Esophagus squamous epithelium (tissue), 5 donors: Measurements from ENCODE around the gene SLC43A2. TPM values are rescaled to one million over a fixed set of nuclear protein-coding genes. Genes with fewer than 3 reads are reported as not detected.

Experiments
- DNase-seq: peaks from one replicate; lab custom pipeline; 2025; lab: John Stamatoyannopoulos, UW
- H3K27ac ChIP-seq, 4 donors: fragments of 200-600 bp; sonication (generic); one replicate each; pipeline ENCODE4 v1.5.1; 2016 to 2019; ENCODE audit warnings: mild to moderate bottlenecking in 1 of 4
- H3K27me3 ChIP-seq, 4 donors: fragments of 200-600 bp; sonication (generic); 1 replicate in 3 of 4; 2 replicates in 1 of 4; pipeline versions ENCODE4 v1.5.1 to v1.6.0; 2017 to 2021; ENCODE audit warnings: antibody characterized with exemption in 1 of 4
- H3K36me3 ChIP-seq, 3 donors: fragments of 200-600 bp; sonication (generic); one replicate each; pipeline ENCODE4 v1.5.1; 2016 to 2019
- H3K4me1 ChIP-seq, 3 donors: fragments of 200-600 bp; sonication (generic); one replicate each; pipeline ENCODE4 v1.5.1; 2017 to 2019
- H3K4me3 ChIP-seq, 4 donors: fragments of 200-600 bp; sonication (generic); 1 replicate in 3 of 4; 2 replicates in 1 of 4; pipeline ENCODE4 v1.5.1; 2016 to 2019; ENCODE audit warnings: mild to moderate bottlenecking in 2 of 4, moderate library complexity in 1 of 4
- H3K9me3 ChIP-seq, 3 donors: fragments of 200-600 bp; sonication (generic); one replicate each; pipeline ENCODE4 v1.5.1; 2016 to 2019
- POLR2A ChIP-seq, 4 donors: fragments of 450-650 bp; IDR thresholded peaks; one replicate each; pipeline ENCODE4 v1.6.1; 2017; ENCODE audit warnings: antibody characterized with exemption in 4 of 4, mild to moderate bottlenecking in 4 of 4, moderate library complexity in 3 of 4
- WGBS, 2 donors: methylation state at CpG; one replicate each; pipeline ENCODE4 v1.1.5; 2018; 5-methylcytosine and 5-hydroxymethylcytosine counted together
- intact Hi-C: fragments of 100-400 bp; cut with DNase I; formaldehyde crosslinking; loops from one replicate; pipeline ENCODE4 v1.15.0; 2022
- small RNA-seq, 4 donors: library from RNA; depleted of rRNA; stranded (forward); fragments of <200 nt; gene quantifications; one replicate each; pipeline ENCODE3, GENCODE V24; 2016
- total RNA-seq, 4 donors: library from RNA; depleted of rRNA; stranded (reverse); fragments of >200 nt; gene quantifications; one replicate each; pipeline ENCODE4 v1.1.0, GENCODE V29; 2016
- TF ChIP-seq, protein P1 (sequence below), 6 experiments: fragments of 450-650 bp in 4 of 6; fragments of 200-600 bp in 2 of 6; sonication (generic) in 2 of 6; IDR thresholded peaks; one replicate each; pipeline ENCODE4 v1.5.1; 2016 to 2019; ENCODE audit warnings: antibody characterized with exemption in 6 of 6, mild to moderate bottlenecking in 4 of 6, moderate library complexity in 4 of 6
- donor health status: DM: yes; HTN: yes; CAD: no.

Gene SLC43A2
- total RNA-seq, 4 donors from 2014 or later: 2.5 to 12.4 (median 5.3) TPM

DNA sequence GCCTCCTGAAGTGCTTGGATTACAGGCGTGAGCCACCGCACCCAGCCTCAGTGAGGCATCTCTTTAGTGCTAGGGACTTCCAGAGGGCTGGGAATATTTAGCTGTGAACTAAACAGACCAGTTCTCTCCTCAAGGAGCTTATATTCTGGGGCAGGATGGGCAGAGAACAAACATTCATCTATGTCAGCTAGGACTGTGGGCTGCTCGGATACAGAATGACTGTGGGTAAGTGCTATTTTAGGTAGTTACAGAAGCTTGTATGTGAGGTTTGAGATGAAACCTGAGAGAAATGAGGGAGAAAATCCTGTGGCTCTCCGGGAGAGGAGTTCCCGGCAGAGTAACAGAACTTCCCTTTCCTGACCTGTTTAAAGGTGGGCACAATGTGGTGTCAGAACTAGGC is 106.0 kb downstream of the SLC43A2 start:
- intact Hi-C loops: no loop called here

GRCh38 chr17:1521086-1521640 is 107.5 kb downstream of the SLC43A2 start:
- intact Hi-C loops: no loop called here
- 84 to 88% methylated on average over 10 of the region's 10 CpGs for WGBS, 2 donors
- peaks cover 0 to 82% (median 5%) of the 10 kb centered on the region in 3 donors for H3K36me3 ChIP-seq

More for the DNA sequence above, 106.0 kb downstream of the SLC43A2 start:
- H3K4me1 ChIP-seq: peaks cover 2 to 8% (median 4%) of the 10 kb centered on the region in 3 donors
- 90 to 92% methylated on average over 5 of the region's 5 CpGs for WGBS, 2 donors
- TF ChIP-seq, protein P1, sequence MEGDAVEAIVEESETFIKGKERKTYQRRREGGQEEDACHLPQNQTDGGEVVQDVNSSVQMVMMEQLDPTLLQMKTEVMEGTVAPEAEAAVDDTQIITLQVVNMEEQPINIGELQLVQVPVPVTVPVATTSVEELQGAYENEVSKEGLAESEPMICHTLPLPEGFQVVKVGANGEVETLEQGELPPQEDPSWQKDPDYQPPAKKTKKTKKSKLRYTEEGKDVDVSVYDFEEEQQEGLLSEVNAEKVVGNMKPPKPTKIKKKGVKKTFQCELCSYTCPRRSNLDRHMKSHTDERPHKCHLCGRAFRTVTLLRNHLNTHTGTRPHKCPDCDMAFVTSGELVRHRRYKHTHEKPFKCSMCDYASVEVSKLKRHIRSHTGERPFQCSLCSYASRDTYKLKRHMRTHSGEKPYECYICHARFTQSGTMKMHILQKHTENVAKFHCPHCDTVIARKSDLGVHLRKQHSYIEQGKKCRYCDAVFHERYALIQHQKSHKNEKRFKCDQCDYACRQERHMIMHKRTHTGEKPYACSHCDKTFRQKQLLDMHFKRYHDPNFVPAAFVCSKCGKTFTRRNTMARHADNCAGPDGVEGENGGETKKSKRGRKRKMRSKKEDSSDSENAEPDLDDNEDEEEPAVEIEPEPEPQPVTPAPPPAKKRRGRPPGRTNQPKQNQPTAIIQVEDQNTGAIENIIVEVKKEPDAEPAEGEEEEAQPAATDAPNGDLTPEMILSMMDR (IDR thresholded peaks at IDR 0.05): no peak
- TF ChIP-seq POLR2A (IDR thresholded peaks at IDR 0.05): no peak
- no peak for DNase-seq
- H3K4me3 ChIP-seq: no peak overlapping the region
- no peak overlapping the region for H3K27ac ChIP-seq
- peaks cover 0 to 97% (median 5%) of the 10 kb centered on the region in 3 donors for H3K36me3 ChIP-seq
- no peaks in the 10 kb centered on the region for H3K9me3 ChIP-seq
- no peaks in the 10 kb centered on the region for H3K27me3 ChIP-seq

DNA sequence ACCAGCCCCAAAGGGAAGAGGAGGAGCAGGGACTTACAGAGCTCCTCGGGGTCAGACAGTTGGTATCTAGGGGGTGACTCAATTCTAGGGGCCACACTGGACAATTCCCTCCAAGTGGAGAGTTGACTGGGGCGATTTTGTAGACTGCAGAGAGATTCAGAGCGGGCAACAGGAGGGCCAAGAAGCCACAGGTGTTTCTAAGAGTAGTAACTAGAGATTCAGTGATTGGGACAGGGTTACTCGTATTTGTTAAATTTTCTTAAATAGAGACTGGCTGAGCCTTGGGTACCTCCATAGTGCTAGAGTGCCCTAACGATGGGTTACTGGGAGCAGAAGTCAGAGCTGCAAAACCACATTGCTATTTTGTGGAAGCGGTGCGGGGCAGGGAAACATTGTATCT is 109.0 kb downstream of the SLC43A2 start:
- no peaks in the 10 kb centered on the region for H3K27me3 ChIP-seq
- no peak overlapping the region for H3K27ac ChIP-seq
- H3K9me3 ChIP-seq: no peaks in the 10 kb centered on the region
- peaks cover 0 to 68% (median 5%) of the 10 kb centered on the region in 3 donors for H3K36me3 ChIP-seq
- TF ChIP-seq, protein P1 (IDR thresholded peaks at IDR 0.05): no peak
- TF ChIP-seq POLR2A (IDR thresholded peaks at IDR 0.05): no peak
- DNase-seq: no peak
- intact Hi-C loops: loop anchor here (10.0 kb wide), 2 partner anchors 155 to 255 kb away; no protein-coding TSS in a partner anchor
- peaks cover 13 to 28% (median 16%) of the 10 kb centered on the region in 3 donors for H3K4me1 ChIP-seq
- H3K4me3 ChIP-seq: no peak overlapping the region
- WGBS, 2 donors: 77 to 78% methylated on average over 7 of the region's 7 CpGs

More at GRCh38 chr17:1521086-1521640, 107.5 kb downstream of the SLC43A2 start:
- peaks cover 7 to 14% (median 9%) of the 10 kb centered on the region in 3 donors for H3K4me1 ChIP-seq
- H3K27ac ChIP-seq: no peak overlapping the region
- no peak for TF ChIP-seq POLR2A (IDR thresholded peaks at IDR 0.05)
- TF ChIP-seq, protein P1 (IDR thresholded peaks at IDR 0.05): no peak
- H3K9me3 ChIP-seq: no peaks in the 10 kb centered on the region
- H3K4me3 ChIP-seq: no peak overlapping the region
- H3K27me3 ChIP-seq: no peaks in the 10 kb centered on the region
- no peak for DNase-seq

Small RNAs within 50 kb of the gene (small RNA-seq; reads per million reads assigned to genes)
- 0 reads per million in 4 donors for gene RN7SL105P

Other genes with a start within 250 kb of the SLC43A2 start
- 100 to 1,000 TPM; 505 to 758 (median 567) TPM for gene YWHAE, start 228.6 kb downstream of the SLC43A2 start, total RNA-seq
- 10 to 100 TPM; 33.8 to 59.3 (median 51.2) TPM for gene CRK, start 172.6 kb downstream of the SLC43A2 start, total RNA-seq
- gene MYO1C, start 136.1 kb downstream of the SLC43A2 start, total RNA-seq: 10 to 100 TPM; 62.0 to 80.5 (median 64.2) TPM
- gene INPP5K, start 112.2 kb downstream of the SLC43A2 start, total RNA-seq: 10 to 100 TPM; 18.4 to 44.3 (median 35.0) TPM
- gene PITPNA, start 66.0 kb downstream of the SLC43A2 start, total RNA-seq: 10 to 100 TPM; 40.2 to 81.9 (median 46.6) TPM
- 1 to 10 TPM; 2.0 to 5.7 (median 3.3) TPM for gene SCARF1, start 16.9 kb upstream of the SLC43A2 start, total RNA-seq
- gene RILP, start 21.0 kb upstream of the SLC43A2 start, total RNA-seq: 10 to 100 TPM in 3 of 4 donors, 1 to 10 TPM in 1; 3.0 to 16.5 (median 13.9) TPM
- 100 to 1,000 TPM; 112 to 157 (median 145) TPM for gene PRPF8, start 56.0 kb upstream of the SLC43A2 start, total RNA-seq
- gene TLCD2, start 81.5 kb upstream of the SLC43A2 start, total RNA-seq: 1 to 10 TPM; 4.2 to 6.0 (median 5.6) TPM
- 10 to 100 TPM; 12.5 to 33.8 (median 21.1) TPM for gene WDR81, start 95.9 kb upstream of the SLC43A2 start, total RNA-seq
- 1 to 10 TPM in 2 of 4 donors, under 1 TPM in 2; 0.22 to 7.1 (median 1.6) TPM for gene SERPINF2, start 114.0 kb upstream of the SLC43A2 start, total RNA-seq
- 100 to 1,000 TPM in 2 of 4 donors, 10 to 100 TPM in 2; 26.6 to 351 (median 80.6) TPM for gene SERPINF1, start 133.2 kb upstream of the SLC43A2 start, total RNA-seq
- 1 to 10 TPM; 5.0 to 9.0 (median 6.5) TPM for gene SMYD4, start 201.1 kb upstream of the SLC43A2 start, total RNA-seq
- 10 to 100 TPM; 16.3 to 29.8 (median 25.6) TPM for gene RPA1, start 201.2 kb upstream of the SLC43A2 start, total RNA-seq